ENCODE data around the gene ATP8B4.
"Not testable (repeated sequence)": the region's sequence is repeated elsewhere in the genome, so short reads cannot be mapped to it uniquely, and the experiment has no call there.

The ATP8B4 gene

GRCh38 chr15:50003786-50004334, 115.2 kb downstream of the ATP8B4 start:
- DNase-seq, result peak; percentile 79

GRCh38 chr15:49991587-49991986, 127.4 kb downstream of the ATP8B4 start:
- DNase-seq, result no peak

- DNase-seq, result no peak
These were observed 128.0 kb downstream of the ATP8B4 start for GRCh38 chr15:49990835-49991545.

- DNase-seq, result no peak
These were observed 129.5 kb downstream of the ATP8B4 start for GRCh38 chr15:49989498-49989897.

GRCh38 chr15:49988766-49989165, 130.3 kb downstream of the ATP8B4 start:
- no peak for DNase-seq

- DNase-seq, result no peak
These were observed 131.1 kb downstream of the ATP8B4 start for GRCh38 chr15:49987896-49988295.

- DNase-seq, result no peak
These were observed 131.7 kb downstream of the ATP8B4 start for GRCh38 chr15:49987198-49987785.

GRCh38 chr15:49986326-49986725, 132.7 kb downstream of the ATP8B4 start:
- DNase-seq, result no peak

GRCh38 chr15:49985463-49985862, 133.6 kb downstream of the ATP8B4 start:
- no peak for DNase-seq

GRCh38 chr15:49984436-49984835, 134.6 kb downstream of the ATP8B4 start:
- DNase-seq, result no peak

- no peak for DNase-seq
These were observed 136.4 kb downstream of the ATP8B4 start for GRCh38 chr15:49982584-49982983.

- no peak for DNase-seq
These were observed 139.2 kb downstream of the ATP8B4 start for GRCh38 chr15:49979705-49980382.

- DNase-seq, result no peak
These were observed 140.9 kb downstream of the ATP8B4 start for GRCh38 chr15:49978121-49978520.

GRCh38 chr15:49977306-49977705, 141.7 kb downstream of the ATP8B4 start:
- no peak for DNase-seq

GRCh38 chr15:49964551-49964950, 154.5 kb downstream of the ATP8B4 start:
- DNase-seq, result no peak

GRCh38 chr15:49964061-49964460, 155.0 kb downstream of the ATP8B4 start:
- no peak for DNase-seq

GRCh38 chr15:49963033-49963772, 155.8 kb downstream of the ATP8B4 start:
- DNase-seq, result not testable (repeated sequence)

- no peak for DNase-seq
These were observed 156.9 kb downstream of the ATP8B4 start for GRCh38 chr15:49962044-49962602.

GRCh38 chr15:49953421-49953820, 165.6 kb downstream of the ATP8B4 start:
- DNase-seq, result no peak

GRCh38 chr15:49946681-49947080, 172.4 kb downstream of the ATP8B4 start:
- DNase-seq, result no peak

- DNase-seq, result no peak
These were observed 184.5 kb downstream of the ATP8B4 start for GRCh38 chr15:49934487-49934886.

- no peak for DNase-seq
These were observed 191.7 kb downstream of the ATP8B4 start for GRCh38 chr15:49927189-49927861.

All from activated effector memory CD4-positive, alpha-beta T cell treated with anti-CD3 and anti-CD28 coated beads, Interleukin-2, amount 50 U/mL, for 16 hours (primary cell).